PC-9 (cell line): Measurements from ENCODE around the gene PHC2. TPM values are rescaled to one million over a fixed set of nuclear protein-coding genes. Genes with fewer than 3 reads are reported as not detected.
A peak's percentile ranks its signal among the peaks of the same experiment; 100 is the strongest.

Source experiments
- BruUV-seq: library from RNA; stranded (reverse); fragments of 400-500 nt; replicated peaks from 2 replicates; lab custom pipeline; 2021; lab: Mats Ljungman, UMichigan
- CTCF ChIA-PET: fragments of 300-600 bp; sonication (Branson Sonifier 250); formaldehyde crosslinking; loops from one replicate; lab custom pipeline; 2022; ENCODE audit warnings: antibody characterized with exemption; lab: Charles Lee
- POLR2A ChIA-PET: fragments of 300-600 bp; sonication (Branson Sonifier 250); formaldehyde crosslinking; loops from one replicate; lab custom pipeline; 2022; ENCODE audit warnings: antibody characterized with exemption; ENCODE audit not compliant: unreplicated experiment; lab: Charles Lee
- DNase-seq, 2 experiments: peaks; one replicate each; pipeline versions ENCODE4 v3.0.0 to v3.0.0-alpha.2; 2015 to 2022; ENCODE audit warnings: mixed read lengths in 1 of 2
- H2AFZ ChIP-seq: fragments of 200-600 bp; sonication (generic); 2 replicates; pipeline ENCODE4 v1.8.1; 2017; ENCODE audit warnings: antibody characterized with exemption
- H3F3A ChIP-seq: fragments of 200-600 bp; sonication (generic); 2 replicates; pipeline ENCODE4 v1.8.1; 2017; ENCODE audit warnings: antibody characterized with exemption, mild to moderate bottlenecking, low read depth; ENCODE audit not compliant: insufficient read depth
- H3K27ac ChIP-seq: fragments of 200-600 bp; sonication (generic); 2 replicates; pipeline ENCODE4 v1.6.1; 2016; ENCODE audit warnings: mixed run types
- H3K27me3 ChIP-seq: fragments of 200-600 bp; sonication (generic); 2 replicates; pipeline ENCODE4 v1.6.1; 2016; ENCODE audit warnings: low read depth, mixed run types; ENCODE audit not compliant: insufficient read depth
- H3K36me3 ChIP-seq: fragments of 200-600 bp; sonication (generic); 2 replicates; pipeline ENCODE4 v1.6.1; 2016; ENCODE audit warnings: low read depth, mixed run types
- H3K4me1 ChIP-seq: fragments of 200-600 bp; sonication (generic); replicated peaks from 2 replicates; pipeline ENCODE4 v1.6.1; 2016; ENCODE audit warnings: mixed run types; ENCODE audit not compliant: insufficient read depth
- H3K4me2 ChIP-seq: fragments of 200-600 bp; sonication (generic); 2 replicates; pipeline ENCODE4 v1.6.1; 2017; ENCODE audit warnings: mixed run types
- H3K4me3 ChIP-seq: fragments of 200-600 bp; sonication (generic); 2 replicates; pipeline ENCODE4 v1.6.1; 2016; ENCODE audit warnings: mixed run types
- H3K79me2 ChIP-seq: fragments of 200-600 bp; sonication (generic); 2 replicates; pipeline ENCODE4 v1.6.1; 2017; ENCODE audit warnings: low read depth, mixed run types
- H3K9me2 ChIP-seq: fragments of 200-600 bp; sonication (generic); 2 replicates; pipeline ENCODE4 v1.8.1; 2017; ENCODE audit warnings: mild to moderate bottlenecking; ENCODE audit not compliant: insufficient read depth
- H3K9me3 ChIP-seq: fragments of 200-600 bp; sonication (generic); 2 replicates; pipeline ENCODE4 v1.8.1; 2016; ENCODE audit warnings: low read depth; ENCODE audit not compliant: insufficient read depth
- H4K20me1 ChIP-seq: fragments of 200-600 bp; sonication (generic); 2 replicates; pipeline ENCODE4 v1.8.1; 2017; ENCODE audit not compliant: insufficient read depth
- CTCF ChIP-seq: fragments of 200-600 bp; sonication (generic); conservative IDR thresholded peaks from 2 replicates; pipeline ENCODE4 v1.6.1; 2017; ENCODE audit warnings: mixed run types, antibody characterized with exemption, mild to moderate bottlenecking, moderate library complexity
- EZH2 ChIP-seq: fragments of 200-600 bp; sonication (generic); IDR thresholded peaks from 2 replicates; pipeline ENCODE4 v1.8.0; 2017; ENCODE audit warnings: antibody characterized with exemption, low read depth
- intact Hi-C: fragments of 100-400 bp; cut with micrococcal nuclease; formaldehyde crosslinking; loops from one replicate; pipeline ENCODE4 v1.10.0; 2022; ENCODE audit not compliant: unreplicated experiment
- total RNA-seq: library from RNA; stranded (reverse); gene quantifications from 2 replicates; pipeline ENCODE4 v1.2.3, GENCODE V29; 2021

Gene PHC2
- total RNA-seq, 1 experiment from 2014 or later, result 48.1 TPM

GRCh38 chr1:33350611-33351280, 80.1 kb downstream of the PHC2 start:
- H3K36me3 ChIP-seq, result no peaks in the 10 kb centered on the region
- POLR2A ChIA-PET, result interaction anchor here (0.5 kb wide), 1 partner anchor 12 kb away, joined by 3 read pairs; no protein-coding TSS in a partner anchor
- no peaks in the 10 kb centered on the region for H3K9me2 ChIP-seq
- CTCF ChIA-PET, result no interaction called here
- H3K27me3 ChIP-seq, result no peaks in the 10 kb centered on the region
- peak overlapping the region; percentile 92 for H2AFZ ChIP-seq
- TF ChIP-seq EZH2 (no peak), CTCF (no peak)
- BruUV-seq, result no TSS peak
- intact Hi-C loops, result loop anchor here (5.0 kb wide), 1 partner anchor 122 kb away; the partner anchor contains the start of gene ZSCAN20
- no peaks in the 10 kb centered on the region; the same call in 1 of the 2 replicates for H4K20me1 ChIP-seq
- no peaks in the 10 kb centered on the region for H3K9me3 ChIP-seq
- peaks cover 46% of the 10 kb centered on the region for H3K4me1 ChIP-seq
- no peak for DNase-seq
- H3K4me2 ChIP-seq, result peak overlapping the region; percentile 93
- peaks cover 55% of the 10 kb centered on the region for H3K79me2 ChIP-seq
- H3K4me3 ChIP-seq, result peak overlapping the region; percentile 79
- peak overlapping the region; percentile 67 for H3K27ac ChIP-seq
- peaks cover 32% of the 10 kb centered on the region for H3F3A ChIP-seq

GRCh38 chr1:33349778-33350610, 80.9 kb downstream of the PHC2 start:
- Histone ChIP-seq H3F3A (peaks cover 32% of the 10 kb centered on the region), H3K27ac (peak overlapping the region; percentile 67), H3K4me2 (peak overlapping the region; percentile 93), H3K9me3 (no peaks in the 10 kb centered on the region), H3K4me1 (peaks cover 53% of the 10 kb centered on the region), H4K20me1 (no peaks in the 10 kb centered on the region; the same call in 1 of the 2 replicates), H3K4me3 (peak overlapping the region; percentile 79), H2AFZ (peak overlapping the region; percentile 92), H3K36me3 (peaks cover 5% of the 10 kb centered on the region), H3K79me2 (peaks cover 62% of the 10 kb centered on the region), H3K9me2 (no peaks in the 10 kb centered on the region), H3K27me3 (no peaks in the 10 kb centered on the region)
- TSS peak; percentile 19 for BruUV-seq
- ChIA-PET POLR2A (interaction anchor here (0.5 to 0.6 kb wide), 3 partner anchors 12 to 552 kb away, joined by 3 to 20 read pairs (median 3); partner anchors contain the start of gene RNF19B), CTCF (interaction anchor here (0.6 kb wide), 2 partner anchors 57 to 260 kb away, joined by 3 to 13 read pairs; no protein-coding TSS in a partner anchor)
- TF ChIP-seq EZH2, result no peak
- no peak for TF ChIP-seq CTCF
- DNase-seq, result peak; percentile 69 to 81
- intact Hi-C loops, result loop anchor here (5.0 kb wide), 2 partner anchors 122 to 223 kb away; partner anchors contain the start of gene ZSCAN20

DNA sequence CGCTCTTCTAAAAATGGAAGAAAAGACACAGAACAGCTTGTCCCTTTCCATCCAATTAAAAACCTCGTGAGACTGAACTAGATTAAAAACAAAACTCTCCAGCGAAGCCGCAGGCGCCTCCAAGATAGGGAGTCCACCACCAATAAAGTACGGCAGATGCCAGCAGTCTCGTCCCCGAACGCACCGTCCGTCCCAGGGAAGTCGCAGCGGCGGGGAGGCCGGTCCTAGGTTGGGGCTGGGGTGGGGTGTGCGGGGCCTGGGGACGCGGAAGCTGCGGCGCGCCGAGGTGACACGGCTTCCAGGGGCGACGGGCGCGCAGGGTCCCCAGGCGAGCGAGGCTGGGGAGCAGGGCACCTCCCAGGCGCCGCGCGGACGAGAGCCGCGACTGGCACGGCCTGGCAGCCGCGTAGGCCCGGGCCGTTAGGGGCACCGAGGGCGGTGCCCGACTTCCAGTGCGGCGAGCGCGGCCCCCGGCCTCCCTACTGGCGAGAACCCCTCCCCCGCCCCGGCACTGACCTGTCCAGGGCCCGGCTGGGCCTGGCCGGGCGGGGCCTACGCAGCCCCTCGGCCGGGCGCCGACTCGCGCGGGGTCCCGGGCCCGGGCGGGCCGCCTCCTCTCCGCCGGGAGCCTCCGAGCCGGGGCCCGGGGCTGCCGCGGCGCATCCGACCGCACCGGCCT, 81.7 kb downstream of the PHC2 start:
- Histone ChIP-seq H3K4me2 (peak overlapping the region; percentile 99), H3K27me3 (no peaks in the 10 kb centered on the region), H3K4me3 (peak overlapping the region; percentile 99), H3K27ac (peak overlapping the region; percentile 86), H3K9me3 (no peaks in the 10 kb centered on the region), H2AFZ (no peak overlapping the region), H3K79me2 (peaks cover 70% of the 10 kb centered on the region), H4K20me1 (peaks cover under 1% of the 10 kb centered on the region; the same call in 1 of the 2 replicates), H3K4me1 (peaks cover 61% of the 10 kb centered on the region), H3F3A (peaks cover 39% of the 10 kb centered on the region), H3K9me2 (no peaks in the 10 kb centered on the region), H3K36me3 (peaks cover 13% of the 10 kb centered on the region)
- intact Hi-C loops, result loop anchor here (5.0 kb wide), 1 partner anchor 222 kb away; no protein-coding TSS in a partner anchor
- TF ChIP-seq CTCF (no peak), EZH2 (no peak)
- POLR2A ChIA-PET, result interaction anchor here (0.6 kb wide), 2 partner anchors 385 to 552 kb away, joined by 3 to 20 read pairs; partner anchors contain the start of gene RNF19B
- no TSS peak for BruUV-seq
- DNase-seq, result peak in 1 of 2 experiments; percentile 53
- CTCF ChIA-PET, result interaction anchor here (0.6 kb wide), 2 partner anchors 58 to 260 kb away, joined by 3 to 13 read pairs; no protein-coding TSS in a partner anchor
